Measurements from ENCODE around the gene PCDHB4.
"Not testable (repeated sequence)": the region's sequence is repeated elsewhere in the genome, so short reads cannot be mapped to it uniquely, and the experiment has no call there.

PCDHB4 gene

GRCh38 chr5:141121563-141121962 lies at the start of gene PCDHB4:
Gene PCDHB4 (plus strand): TSS chr5:141121818. CDS start chr5:141121999, 181 bp downstream.
- no peak for DNase-seq

DNA sequence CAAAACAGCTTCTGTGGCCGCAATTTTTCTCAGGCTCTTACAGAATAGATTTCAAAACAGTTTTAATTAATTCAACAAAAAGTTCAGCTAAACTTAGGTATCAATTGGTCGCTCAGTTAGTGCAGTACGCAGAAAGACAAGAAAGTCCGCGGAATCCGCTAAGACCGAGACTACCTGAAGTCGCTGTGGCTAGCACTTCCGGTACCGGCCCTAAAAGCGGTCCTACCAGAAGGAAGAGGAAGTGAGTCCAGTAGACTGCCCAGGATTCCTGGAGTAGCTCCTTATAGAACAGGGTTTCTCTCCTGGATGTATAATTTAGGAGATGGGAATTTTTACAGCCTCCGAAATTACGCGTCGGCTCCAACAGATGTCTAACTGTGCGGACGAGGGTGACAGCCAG lies 43.8 kb upstream of the PCDHB4 start:
- no peak for DNase-seq

GRCh38 chr5:141082228-141082627 lies 39.4 kb upstream of the PCDHB4 start:
- DNase-seq = no peak

GRCh38 chr5:141084487-141084989 lies 37.1 kb upstream of the PCDHB4 start:
- DNase-seq = peak; percentile 16 to 60

DNA sequence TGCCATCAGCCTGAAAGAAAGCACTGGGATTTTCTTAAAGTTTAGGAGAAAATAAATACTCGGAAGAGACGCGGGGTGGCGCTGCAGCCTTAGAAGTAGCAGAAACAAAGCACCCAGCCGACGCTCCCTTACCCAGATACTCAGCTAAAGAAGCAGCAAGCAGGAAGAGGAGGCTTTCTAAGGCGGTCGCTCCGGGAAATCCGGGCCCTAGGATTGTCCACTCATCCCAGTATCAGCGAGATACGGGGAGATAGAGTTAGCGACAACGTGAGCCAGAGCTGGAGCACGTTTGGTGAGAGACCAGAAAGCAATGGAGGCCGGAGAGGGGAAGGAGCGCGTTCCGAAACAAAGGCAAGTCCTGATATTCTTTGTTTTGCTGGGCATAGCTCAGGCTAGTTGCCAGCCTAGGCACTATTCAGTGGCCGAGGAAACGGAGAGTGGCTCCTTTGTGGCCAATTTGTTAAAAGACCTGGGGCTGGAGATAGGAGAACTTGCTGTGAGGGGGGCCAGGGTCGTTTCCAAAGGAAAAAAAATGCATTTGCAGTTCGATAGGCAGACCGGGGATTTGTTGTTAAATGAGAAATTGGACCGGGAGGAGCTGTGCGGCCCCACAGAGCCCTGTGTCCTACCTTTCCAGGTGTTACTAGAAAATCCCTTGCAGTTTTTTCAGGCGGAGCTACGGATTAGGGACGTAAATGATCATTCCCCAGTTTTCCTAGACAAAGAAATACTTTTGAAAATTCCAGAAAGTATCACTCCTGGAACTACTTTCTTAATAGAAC lies 26.9 kb upstream of the PCDHB4 start, which contains the start of gene PCDHB2:
PCDHB2 (plus strand) TSS at position 135 of the 782 bp plus-strand sequence; CDS start at position 311, 176 bp downstream.
- DNase-seq = no peak

DNA sequence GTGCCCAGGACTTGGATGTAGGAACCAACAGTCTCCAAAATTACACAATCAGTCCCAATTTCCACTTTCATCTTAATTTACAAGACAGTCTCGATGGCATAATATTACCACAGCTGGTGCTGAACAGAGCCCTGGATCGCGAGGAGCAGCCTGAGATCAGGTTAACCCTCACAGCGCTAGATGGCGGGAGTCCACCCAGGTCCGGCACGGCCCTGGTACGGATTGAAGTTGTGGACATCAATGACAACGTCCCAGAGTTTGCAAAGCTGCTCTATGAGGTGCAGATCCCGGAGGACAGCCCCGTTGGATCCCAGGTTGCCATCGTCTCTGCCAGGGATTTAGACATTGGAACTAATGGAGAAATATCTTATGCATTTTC lies 26.4 kb upstream of the PCDHB4 start:
- DNase-seq = no peak

GRCh38 chr5:141096181-141096580 lies 25.4 kb upstream of the PCDHB4 start:
- not testable (repeated sequence) for DNase-seq

GRCh38 chr5:141096586-141096985 lies 25.0 kb upstream of the PCDHB4 start:
- DNase-seq = not testable (repeated sequence)

DNA sequence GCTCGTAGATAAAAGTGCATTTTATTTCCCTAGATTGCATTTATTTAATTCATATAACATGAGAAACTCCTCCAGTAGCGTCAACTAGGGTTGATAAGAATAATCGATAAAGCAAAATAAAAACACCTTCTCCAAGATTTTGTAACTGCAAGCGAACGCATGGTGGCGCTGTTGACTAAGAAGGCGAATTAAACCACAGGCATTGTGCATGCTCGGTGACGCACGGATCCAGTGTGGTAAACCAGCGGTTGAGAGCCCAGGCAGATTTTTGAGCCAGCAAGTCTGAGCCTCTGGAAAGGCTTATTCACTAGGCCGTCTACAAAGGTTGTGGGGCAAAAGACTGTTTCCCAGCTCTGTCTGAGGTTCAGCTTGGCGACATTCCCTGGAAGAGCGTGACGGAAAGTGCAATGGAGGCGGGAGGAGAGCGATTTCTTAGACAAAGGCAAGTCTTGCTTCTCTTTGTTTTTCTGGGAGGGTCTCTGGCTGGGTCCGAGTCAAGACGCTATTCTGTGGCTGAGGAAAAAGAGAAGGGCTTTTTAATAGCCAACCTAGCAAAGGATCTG lies 21.3 kb upstream of the PCDHB4 start, which contains the start of gene PCDHB3:
PCDHB3 (plus strand) TSS at position 231 of the 563 bp plus-strand sequence; CDS start at position 408, 177 bp downstream.
- DNase-seq = no peak

- DNase-seq = no peak
Measured at GRCh38 chr5:141101059-141101458, 20.6 kb upstream of the PCDHB4 start.

DNA sequence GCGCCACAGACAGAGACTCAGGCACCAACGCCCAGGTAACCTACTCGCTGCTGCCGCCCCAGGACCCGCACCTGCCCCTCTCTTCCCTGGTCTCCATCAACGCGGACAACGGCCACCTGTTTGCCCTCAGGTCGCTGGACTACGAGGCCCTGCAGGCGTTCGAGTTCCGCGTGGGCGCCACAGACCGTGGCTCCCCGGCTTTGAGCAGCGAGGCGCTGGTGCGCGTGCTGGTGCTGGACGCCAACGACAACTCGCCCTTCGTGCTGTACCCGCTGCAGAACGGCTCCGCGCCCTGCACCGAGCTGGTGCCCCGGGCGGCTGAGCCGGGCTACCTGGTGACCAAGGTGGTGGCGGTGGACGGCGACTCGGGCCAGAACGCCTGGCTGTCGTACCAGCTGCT lies 19.5 kb upstream of the PCDHB4 start:
- not testable (repeated sequence) for DNase-seq

- DNase-seq = not testable (repeated sequence)
Measured at GRCh38 chr5:141102471-141102870, 19.1 kb upstream of the PCDHB4 start.

GRCh38 chr5:141105350-141105749 lies 16.3 kb upstream of the PCDHB4 start:
- DNase-seq = no peak

- DNase-seq = no peak
Measured at GRCh38 chr5:141119250-141119649, 2.4 kb upstream of the PCDHB4 start.

GRCh38 chr5:141121985-141122384 lies 367 bp downstream of the PCDHB4 start:
- DNase-seq = no peak

- not testable (repeated sequence) for DNase-seq
Measured at GRCh38 chr5:141123396-141124135, 1.9 kb downstream of the PCDHB4 start.

- no peak for DNase-seq
Measured at GRCh38 chr5:141127305-141127704, 5.7 kb downstream of the PCDHB4 start.

- no peak for DNase-seq
Measured at GRCh38 chr5:141135030-141135717, 13.6 kb downstream of the PCDHB4 start, which contains the start of gene PCDHB5. Gene PCDHB5 (plus strand): TSS chr5:141135206. CDS start chr5:141135435, 229 bp downstream.

DNA sequence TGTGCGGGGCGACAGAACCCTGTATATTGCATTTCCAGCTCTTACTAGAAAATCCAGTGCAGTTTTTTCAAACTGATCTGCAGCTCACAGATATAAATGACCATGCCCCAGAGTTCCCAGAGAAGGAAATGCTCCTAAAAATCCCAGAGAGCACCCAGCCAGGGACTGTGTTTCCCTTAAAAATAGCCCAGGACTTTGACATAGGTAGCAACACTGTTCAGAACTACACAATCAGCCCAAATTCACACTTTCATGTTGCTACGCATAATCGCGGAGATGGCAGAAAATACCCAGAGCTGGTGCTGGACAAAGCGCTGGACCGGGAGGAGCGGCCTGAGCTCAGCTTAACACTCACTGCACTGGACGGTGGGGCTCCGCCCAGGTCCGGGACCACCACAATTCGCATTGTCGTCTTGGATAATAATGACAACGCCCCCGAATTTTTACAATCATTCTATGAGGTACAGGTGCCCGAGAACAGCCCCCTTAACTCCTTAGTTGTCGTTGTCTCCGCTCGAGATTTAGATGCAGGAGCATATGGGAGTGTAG lies 14.2 kb downstream of the PCDHB4 start:
- DNase-seq = no peak

DNA sequence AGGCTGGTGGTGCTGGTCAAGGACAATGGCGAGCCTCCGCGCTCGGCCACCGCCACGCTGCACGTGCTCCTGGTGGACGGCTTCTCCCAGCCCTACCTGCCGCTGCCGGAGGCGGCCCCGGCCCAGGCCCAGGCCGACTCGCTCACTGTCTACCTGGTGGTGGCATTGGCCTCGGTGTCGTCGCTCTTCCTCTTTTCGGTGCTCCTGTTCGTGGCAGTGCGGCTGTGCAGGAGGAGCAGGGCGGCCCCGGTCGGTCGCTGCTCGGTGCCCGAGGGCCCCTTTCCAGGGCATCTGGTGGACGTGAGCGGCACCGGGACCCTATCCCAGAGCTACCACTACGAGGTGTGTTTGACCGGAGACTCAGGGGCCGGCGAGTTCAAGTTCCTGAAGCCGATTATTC lies 15.7 kb downstream of the PCDHB4 start:
- DNase-seq = not testable (repeated sequence)

GRCh38 chr5:141149812-141150211 lies 28.2 kb downstream of the PCDHB4 start, which contains the start of gene PCDHB6:
Gene PCDHB6 (plus strand): TSS chr5:141150057. CDS start chr5:141150258, 201 bp downstream.
- peak in 1 of 2 donors; percentile 1 for DNase-seq

Measured in CD4-positive, alpha-beta T cell treated with Interferon alpha-2 for 1 hour (primary cell).